COLO829 (cell line): Measurements from ENCODE around the gene BCL11B.

Experiments used
- DNase-seq: peaks from one replicate; pipeline ENCODE4 v3.0.0; 2012; ENCODE audit warnings: low spot score

BCL11B gene

GRCh38 chr14:99158646-99159165 is 113.3 kb downstream of the BCL11B start:
- no peak for DNase-seq

- DNase-seq: no peak
Measured at GRCh38 chr14:99158150-99158549, 113.8 kb downstream of the BCL11B start.

- no peak for DNase-seq
Measured at GRCh38 chr14:99157676-99158075, 114.3 kb downstream of the BCL11B start.

GRCh38 chr14:99157246-99157645 is 114.8 kb downstream of the BCL11B start:
- no peak for DNase-seq

- DNase-seq: no peak
Measured at GRCh38 chr14:99156814-99157213, 115.2 kb downstream of the BCL11B start.

GRCh38 chr14:99156090-99156425 is 115.9 kb downstream of the BCL11B start:
- DNase-seq: no peak

- DNase-seq: no peak
Measured at GRCh38 chr14:99155173-99156089, 116.6 kb downstream of the BCL11B start.

GRCh38 chr14:99150236-99150635 is 121.8 kb downstream of the BCL11B start:
- no peak for DNase-seq

GRCh38 chr14:99148861-99149610 is 123.0 kb downstream of the BCL11B start:
- no peak for DNase-seq

- DNase-seq: no peak
Measured at GRCh38 chr14:99148131-99148530, 123.9 kb downstream of the BCL11B start.

- no peak for DNase-seq
Measured at GRCh38 chr14:99147366-99147740, 124.6 kb downstream of the BCL11B start.

GRCh38 chr14:99146616-99147365 is 125.2 kb downstream of the BCL11B start:
- no peak for DNase-seq

- DNase-seq: no peak
Measured at GRCh38 chr14:99145307-99145706, 126.7 kb downstream of the BCL11B start.

GRCh38 chr14:99143793-99144192 is 128.2 kb downstream of the BCL11B start:
- no peak for DNase-seq

GRCh38 chr14:99143126-99143525 is 128.9 kb downstream of the BCL11B start:
- no peak for DNase-seq

GRCh38 chr14:99141236-99141635 is 130.8 kb downstream of the BCL11B start:
- DNase-seq: no peak

- DNase-seq: no peak
Measured at GRCh38 chr14:99138999-99139865, 132.8 kb downstream of the BCL11B start.

GRCh38 chr14:99137913-99138571 is 134.0 kb downstream of the BCL11B start:
- DNase-seq: peak; percentile 29

GRCh38 chr14:99137001-99137700 is 134.8 kb downstream of the BCL11B start:
- DNase-seq: no peak

- no peak for DNase-seq
Measured at GRCh38 chr14:99136401-99136800, 135.6 kb downstream of the BCL11B start.
